OCI-LY3 (cell line): ENCODE measurements around the gene RUNX2.

Experiments
- CTCF ChIP-seq: fragments of 200-600, 300-600 bp; sonication (generic); IDR thresholded peaks from 2 replicates; pipeline ENCODE4 v1.5.1; 2014; ENCODE audit warnings: antibody characterized with exemption, low read length, low read depth
- EZH2phosphoT487 ChIP-seq: fragments of 200-600 bp; shearing (Covaris generic); IDR thresholded peaks from 2 replicates; pipeline ENCODE4 v1.6.1; 2018; ENCODE audit warnings: antibody characterized with exemption, mixed run types, low read depth

- TF ChIP-seq CTCF (no peak), EZH2phosphoT487 (no peak)
These were observed 244.7 kb downstream of the RUNX2 start for GRCh38 chr6:45572833-45573232.
